ENCODE data around the gene CTTN. TPM values are rescaled to one million over a fixed set of nuclear protein-coding genes. Genes with fewer than 3 reads are reported as not detected.
A peak's percentile ranks its signal among the peaks of the same experiment; 100 is the strongest.

CTTN gene
- total RNA-seq: 100 to 1,000 TPM; 354 to 377 TPM
- 136 TPM for polyA plus RNA-seq (ENCODE audit: insufficient read depth, low read depth, low replicate concordance)
- long read RNA-seq, donor 1, transcript CTTN-201 (18 exons, 3,272 nt): major isoform, 6 of 375 reads
- long read RNA-seq, donor 1, transcript CTTN-202 (17 exons, 3,272 nt): minor isoform, 5 of 375 reads
- long read RNA-seq, donor 1, partial matches to known transcripts: 358 of 375 reads
- long read RNA-seq, donor 1, other reads (novel, unspliced or antisense): 0 of 375 reads
- long read RNA-seq, donor 2, partial matches to known transcripts: 101 of 106 reads
- long read RNA-seq, donor 2, other reads (novel, unspliced or antisense): 0 of 106 reads

- peak; percentile 35 for TF ChIP-seq POLR2A (IDR thresholded peaks at IDR 0.05)
- TF ChIP-seq CTCF (IDR thresholded peaks at IDR 0.05): no peak
These were observed at the start of gene CTTN for GRCh38 chr11:70397983-70398833. TSS of gene CTTN (plus strand) at chr11:70398529. CDS start at chr11:70407298, 8,769 bp downstream.

GRCh38 chr11:70348608-70349007, 49.7 kb upstream of the CTTN start:
- no peaks in the 10 kb centered on the region for H3K9me3 ChIP-seq
- H3K27me3 ChIP-seq: no peaks in the 10 kb centered on the region
- DNase-seq: no peak
- H3K4me1 ChIP-seq: peaks cover 9% of the 10 kb centered on the region
- H3K27ac ChIP-seq: no peak overlapping the region
- TF ChIP-seq CTCF (IDR thresholded peaks at IDR 0.05): no peak
- no peak for TF ChIP-seq POLR2A (IDR thresholded peaks at IDR 0.05)
- no peaks in the 10 kb centered on the region for H3K36me3 ChIP-seq (ENCODE audit: low read depth, missing control alignments)
- H3K4me3 ChIP-seq: no peak overlapping the region
- intact Hi-C loops (cut with DNase I; ENCODE audit: low total_unique reads): no loop called here
- 88 to 100% methylated on average over 1 of the region's 1 CpG for WGBS, 2 donors

More at GRCh38 chr11:70397983-70398833, at the start of gene CTTN:
- 1 to 2% methylated on average over 25 to 93 of the region's 93 CpGs for WGBS, 2 donors
- no peaks in the 10 kb centered on the region for H3K36me3 ChIP-seq (ENCODE audit: low read depth, missing control alignments)
- H3K4me1 ChIP-seq: peaks cover 34% of the 10 kb centered on the region
- no peaks in the 10 kb centered on the region for H3K9me3 ChIP-seq
- peak within 1 kb of the TSS; percentile 96 to 97 for H3K4me3 ChIP-seq
- H3K27me3 ChIP-seq: no peaks in the 10 kb centered on the region
- peak within 1 kb of the TSS; percentile 86 to 89 for H3K27ac ChIP-seq
- DNase-seq: peak; percentile 88
- intact Hi-C loops (cut with DNase I; ENCODE audit: low total_unique reads): no loop called here

- no peaks in the 10 kb centered on the region for H3K36me3 ChIP-seq (ENCODE audit: low read depth, missing control alignments)
- peak overlapping the region in 1 of 2 donors; percentile 9 for H3K27ac ChIP-seq
These were observed 46.7 kb upstream of the CTTN start for GRCh38 chr11:70351646-70352045.

GRCh38 chr11:70352100-70352499, 46.2 kb upstream of the CTTN start:
- TF ChIP-seq POLR2A (IDR thresholded peaks at IDR 0.05) (no peak), CTCF (IDR thresholded peaks at IDR 0.05) (no peak)
- Histone ChIP-seq H3K27ac (no peak overlapping the region), H3K4me1 (peaks cover 9% of the 10 kb centered on the region), H3K4me3 (no peak overlapping the region), H3K27me3 (no peaks in the 10 kb centered on the region), H3K36me3 (ENCODE audit: low read depth, missing control alignments) (no peaks in the 10 kb centered on the region), H3K9me3 (no peaks in the 10 kb centered on the region)
- intact Hi-C loops (cut with DNase I; ENCODE audit: low total_unique reads): no loop called here
- WGBS, 2 donors: 71 to 86% methylated on average over 1 of the region's 1 CpG
- DNase-seq: no peak

More at GRCh38 chr11:70351646-70352045, 46.7 kb upstream of the CTTN start:
- 68 to 72% methylated on average over 2 to 3 of the region's 3 CpGs for WGBS, 2 donors
- DNase-seq: no peak
- Histone ChIP-seq H3K27me3 (no peaks in the 10 kb centered on the region), H3K9me3 (no peaks in the 10 kb centered on the region), H3K4me1 (peaks cover 9% of the 10 kb centered on the region), H3K4me3 (no peak overlapping the region)
- TF ChIP-seq CTCF (IDR thresholded peaks at IDR 0.05) (no peak), POLR2A (IDR thresholded peaks at IDR 0.05) (no peak)
- intact Hi-C loops (cut with DNase I; ENCODE audit: low total_unique reads): no loop called here

Measured in testis (tissue), 5 donors.